ENCODE results near the gene ARHGEF25. TPM values are rescaled to one million over a fixed set of nuclear protein-coding genes. Genes with fewer than 3 reads are reported as not detected.
A peak's percentile ranks its signal among the peaks of the same experiment; 100 is the strongest.

ARHGEF25 gene
- total RNA-seq (2016; rRNA removed; fragmentation: Illumina TruSeq; extraction: Trizol) (10.1 and 11.5 TPM in 2 replicates), polyA plus RNA-seq (2011; rRNA removed) (12.5 and 15.3 TPM in 2 replicates), polyA minus RNA-seq (2011; rRNA and poly(A)+ RNA removed; ENCODE audit: low replicate concordance) (6.2 TPM in 1 of 2 replicates, not detected in the other), Bru-seq, nascent RNA (percentile 52 among the genes with signal in this experiment), BruChase-seq, experiment 1, labeled RNA remaining after a 6-hour chase (percentile 74 among the genes with signal in this experiment), BruChase-seq, experiment 2, labeled RNA remaining after a 2-hour chase (percentile 61 among the genes with signal in this experiment)
- 8.4 and 8.9 TPM in 2 replicates for total RNA-seq (2016; cell fraction: cytosol; rRNA removed; fragmentation: Illumina TruSeq; extraction: Trizol; ENCODE audit: low read depth)
- total RNA-seq (2016; cell fraction: insoluble cytoplasmic fraction; rRNA removed; fragmentation: Illumina TruSeq; extraction: Trizol): 8.3 and 14.8 TPM in 2 replicates
- 16.1 and 18.0 TPM in 2 replicates for total RNA-seq (2016; cell fraction: membrane; rRNA removed; fragmentation: Illumina TruSeq; extraction: Trizol)
- total RNA-seq (2016; cell fraction: nucleus; rRNA removed; fragmentation: Illumina TruSeq; extraction: Trizol): 9.2 and 9.6 TPM in 2 replicates
- 8.5 and 8.9 TPM in 2 replicates for polyA plus RNA-seq (2011; cell fraction: cytosol; rRNA removed)
- polyA plus RNA-seq (2011; cell fraction: nucleus; rRNA removed): 77.8 and 83.0 TPM in 2 replicates
- polyA plus RNA-seq (2012): 15.4 and 15.7 TPM in 2 replicates
- 6.4 and 8.2 TPM in 2 replicates for polyA plus RNA-seq (2016; cell fraction: cytosol; fragmentation: Illumina TruSeq; extraction: Trizol; ENCODE audit: low read depth)
- 8.6 and 9.4 TPM in 2 replicates for polyA plus RNA-seq (2016; cell fraction: insoluble cytoplasmic fraction; fragmentation: Illumina TruSeq; extraction: Trizol; ENCODE audit: low read depth)
- 11.4 and 11.5 TPM in 2 replicates for polyA plus RNA-seq (2016; cell fraction: membrane; fragmentation: Illumina TruSeq; extraction: Trizol; ENCODE audit: low read depth)
- polyA plus RNA-seq (2016; cell fraction: nucleus; fragmentation: Illumina TruSeq; extraction: Trizol; ENCODE audit: insufficient read depth, low read depth): 21.2 and 28.6 TPM in 2 replicates
- polyA minus RNA-seq (2011; cell fraction: cytosol; rRNA and poly(A)+ RNA removed): 2.9 and 3.3 TPM in 2 replicates
- polyA minus RNA-seq (2011; cell fraction: nucleus; rRNA and poly(A)+ RNA removed): 11.8 and 12.6 TPM in 2 replicates
- long read RNA-seq, experiment 1: 0 reads
- long read RNA-seq, experiment 2, transcript ARHGEF25-201 (15 exons, 2,552 nt): major isoform, 12 of 22 reads
- long read RNA-seq, experiment 2, partial matches to known transcripts: 6 of 22 reads
- long read RNA-seq, experiment 2, other reads (novel, unspliced or antisense): 4 of 22 reads

- H3K4me3 ChIP-seq (replicated peaks in 1 of 3; ENCODE audit: insufficient read depth in 1 of 3, low read depth in 2 of 3, low read length in 3 of 3): peak within 1 kb of the TSS; percentile 71 to 78 (median 76)
- FAIRE-seq: no peak
- CTCF ChIA-PET (ENCODE audit: low intra/inter-chr PET ratio, low total read pairs): no interaction called here
- 3% methylated on average over 17 of the region's 55 CpGs for WGBS (ENCODE audit: low lambda C conversion rate)
- peak; percentile 80 for ATAC-seq
- no peaks in the 10 kb centered on the region; the same call in 1 of the 2 replicates for H4K20me1 ChIP-seq (ENCODE audit: insufficient read depth, low read length)
- BruUV-seq (replicated peaks): no TSS peak
- peaks cover 34% of the 10 kb centered on the region for H3K4me1 ChIP-seq (ENCODE audit: insufficient read depth, low read length)
- peak; percentile 41 for DNase-seq (ENCODE audit: low spot score)
- H3K36me3 ChIP-seq (replicated peaks in 1 of 2; ENCODE audit: control insufficient read depth in 1 of 2, insufficient read depth in 2 of 2, low read length in 2 of 2): no peaks in the 10 kb centered on the region
- POLR2A ChIA-PET: interaction anchor here (0.6 to 2.8 kb wide), 12 partner anchors 9 to 161 kb away, joined by 3 to 26 read pairs (median 6); partner anchors contain the start of genes DCTN2, DDIT3, EEF1AKMT3 and METTL1
- peak within 1 kb of the TSS; percentile 22 for H3K27ac ChIP-seq (ENCODE audit: extremely low read length, insufficient read depth, low read length)
- no peak within 1 kb of the TSS for H2AFZ ChIP-seq (ENCODE audit: low read length)
- H3K27me3 ChIP-seq (ENCODE audit: control insufficient read depth in 1 of 2, insufficient read depth in 2 of 2, low read length in 2 of 2): peaks cover 0 to 19% of the 10 kb centered on the region in 2 experiments; a peak in 2 of 5 replicates
- no peaks in the 10 kb centered on the region for H3K79me2 ChIP-seq (ENCODE audit: insufficient read depth, low read length)
- no peaks in the 10 kb centered on the region for H3K9me3 ChIP-seq (ENCODE audit: low read length)
- H3K4me2 ChIP-seq (ENCODE audit: low read depth, low read length): peak within 1 kb of the TSS; percentile 84
- in situ Hi-C loops (cut with HindIII; ENCODE audit: extremely low pct_ligation_motif_present, low pct_unique_long_range_greater_than_20kb): no loop called here
- peak within 1 kb of the TSS; percentile 67 for H3K9ac ChIP-seq (ENCODE audit: insufficient read depth, low read depth, low read length)
- intact Hi-C loops (cut with micrococcal nuclease; ENCODE audit: unreplicated experiment): no loop called here
- TF ChIP-seq KAT2B (IDR thresholded peaks at IDR 0.05; ENCODE audit: borderline replicate concordance, low read depth, low read length): no peak
- TF ChIP-seq, protein P1, sequence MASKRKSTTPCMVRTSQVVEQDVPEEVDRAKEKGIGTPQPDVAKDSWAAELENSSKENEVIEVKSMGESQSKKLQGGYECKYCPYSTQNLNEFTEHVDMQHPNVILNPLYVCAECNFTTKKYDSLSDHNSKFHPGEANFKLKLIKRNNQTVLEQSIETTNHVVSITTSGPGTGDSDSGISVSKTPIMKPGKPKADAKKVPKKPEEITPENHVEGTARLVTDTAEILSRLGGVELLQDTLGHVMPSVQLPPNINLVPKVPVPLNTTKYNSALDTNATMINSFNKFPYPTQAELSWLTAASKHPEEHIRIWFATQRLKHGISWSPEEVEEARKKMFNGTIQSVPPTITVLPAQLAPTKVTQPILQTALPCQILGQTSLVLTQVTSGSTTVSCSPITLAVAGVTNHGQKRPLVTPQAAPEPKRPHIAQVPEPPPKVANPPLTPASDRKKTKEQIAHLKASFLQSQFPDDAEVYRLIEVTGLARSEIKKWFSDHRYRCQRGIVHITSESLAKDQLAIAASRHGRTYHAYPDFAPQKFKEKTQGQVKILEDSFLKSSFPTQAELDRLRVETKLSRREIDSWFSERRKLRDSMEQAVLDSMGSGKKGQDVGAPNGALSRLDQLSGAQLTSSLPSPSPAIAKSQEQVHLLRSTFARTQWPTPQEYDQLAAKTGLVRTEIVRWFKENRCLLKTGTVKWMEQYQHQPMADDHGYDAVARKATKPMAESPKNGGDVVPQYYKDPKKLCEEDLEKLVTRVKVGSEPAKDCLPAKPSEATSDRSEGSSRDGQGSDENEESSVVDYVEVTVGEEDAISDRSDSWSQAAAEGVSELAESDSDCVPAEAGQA (IDR thresholded peaks at IDR 0.05; ENCODE audit: low read depth): no peak
- TF ChIP-seq, protein P1 (CRISPR knock-in tag; IDR thresholded peaks at IDR 0.05; ENCODE audit: borderline replicate concordance): 0 out of 2 replicates have a peak, but pooled peaks have one; percentile 25
- TF ChIP-seq ZMYM2 (CRISPR knock-in tag; IDR thresholded peaks at IDR 0.05): no peak
- no peak for TF ChIP-seq EZH2 (conservative IDR thresholded peaks at IDR 0.05; ENCODE audit: low read depth, low read length)
- TF ChIP-seq, protein P2, sequence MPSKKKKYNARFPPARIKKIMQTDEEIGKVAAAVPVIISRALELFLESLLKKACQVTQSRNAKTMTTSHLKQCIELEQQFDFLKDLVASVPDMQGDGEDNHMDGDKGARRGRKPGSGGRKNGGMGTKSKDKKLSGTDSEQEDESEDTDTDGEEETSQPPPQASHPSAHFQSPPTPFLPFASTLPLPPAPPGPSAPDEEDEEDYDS (CRISPR knock-in tag; IDR thresholded peaks at IDR 0.05): no peak
- TF ChIP-seq, protein P3, sequence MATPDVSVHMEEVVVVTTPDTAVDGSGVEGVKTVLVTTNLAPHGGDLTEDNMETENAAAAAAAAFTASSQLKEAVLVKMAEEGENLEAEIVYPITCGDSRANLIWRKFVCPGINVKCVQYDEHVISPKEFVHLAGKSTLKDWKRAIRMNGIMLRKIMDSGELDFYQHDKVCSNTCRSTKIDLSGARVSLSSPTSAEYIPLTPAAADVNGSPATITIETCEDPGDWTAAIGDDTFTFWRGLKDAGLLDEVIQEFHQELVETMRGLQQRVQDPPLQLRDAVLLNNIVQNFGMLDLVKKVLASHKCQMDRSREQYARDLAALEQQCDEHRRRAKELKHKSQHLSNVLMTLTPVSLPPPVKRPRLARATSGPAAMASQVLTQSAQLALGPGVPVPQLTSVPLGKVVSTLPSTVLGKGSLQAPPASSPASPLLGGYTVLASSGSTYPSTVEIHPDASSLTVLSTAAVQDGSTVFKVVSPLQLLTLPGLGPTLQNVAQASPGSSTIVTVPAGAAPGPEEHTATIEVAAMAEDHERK (CRISPR knock-in tag; IDR thresholded peaks at IDR 0.05; ENCODE audit: low read depth): no peak
- TF ChIP-seq MED13 (CRISPR knock-in tag; IDR thresholded peaks at IDR 0.05): 0 out of 2 replicates have a peak, but pooled peaks have one; percentile 19
These were observed at the start of gene ARHGEF25 for GRCh38 chr12:57611108-57611826. TSS of gene ARHGEF25 (plus strand) at chr12:57611435. CDS start at chr12:57611895, 460 bp downstream.
